SK-N-SH (cell line): ENCODE data around the gene NEUROD6. TPM values are rescaled to one million over a fixed set of nuclear protein-coding genes. Genes with fewer than 3 reads are reported as not detected.

Experiments used
- CTCF ChIA-PET: fragments of 300-600, 350-600 bp; formaldehyde crosslinking; extraction: SDS; loops from one replicate; lab custom pipeline; 2021; lab: Yijun Ruan, JAX
- POLR2A ChIA-PET: fragments of 350-600 bp; sonication (Branson Sonifier 250); formaldehyde crosslinking; extraction: SDS; loops from one replicate; lab custom pipeline; 2020; ENCODE audit warnings: antibody characterized with exemption, inconsistent platforms; lab: Yijun Ruan, JAX
- DNase-seq: peaks from one replicate; pipeline ENCODE4 v3.0.0; 2012
- H2AFZ ChIP-seq: fragments of 200-600 bp; sonication (generic); 2 replicates; pipeline ENCODE4 v1.8.1; 2016; ENCODE audit warnings: antibody characterized with exemption, mild to moderate bottlenecking, low read depth
- H3F3A ChIP-seq: fragments of 200-600 bp; sonication (generic); replicated peaks from 2 replicates; pipeline ENCODE3; 2016; ENCODE audit warnings: antibody characterized with exemption, mild to moderate bottlenecking; ENCODE audit not compliant: insufficient read depth
- H3K27ac ChIP-seq, 2 experiments: fragments of 200-500 bp in 1 of 2; fragments of 200-600 bp in 1 of 2; sonication (Bioruptor generic) in 1 of 2; sonication (generic), shearing (Covaris generic) in 1 of 2; 2 replicates each; pipeline versions ENCODE4 v1.5.1 to v1.6.1; 2014 to 2016; ENCODE audit warnings: low read depth in 2 of 2, inconsistent platforms in 1 of 2, low read length in 1 of 2, mild to moderate bottlenecking in 1 of 2, mixed read lengths in 1 of 2
- H3K27me3 ChIP-seq: fragments of 200-600 bp; sonication (generic), shearing (Covaris generic); 2 replicates; pipeline ENCODE4 v1.6.1; 2016; ENCODE audit warnings: mixed run types; ENCODE audit not compliant: insufficient read depth
- H3K36me3 ChIP-seq, 2 experiments: fragments of 200-500 bp in 1 of 2; fragments of 200-600 bp in 1 of 2; sonication (Bioruptor generic) in 1 of 2; sonication (generic) in 1 of 2; replicated peaks in 1 of 2; 2 replicates each; pipeline versions ENCODE3 to v1.5.1; 2014 to 2016; ENCODE audit warnings: low read length in 1 of 2, mild to moderate bottlenecking in 1 of 2; ENCODE audit not compliant: insufficient read depth in 2 of 2, control insufficient read depth in 1 of 2
- H3K4me1 ChIP-seq, 2 experiments: fragments of 200-500 bp in 1 of 2; fragments of 200-600 bp in 1 of 2; sonication (Bioruptor generic) in 1 of 2; sonication (generic), shearing (Covaris generic) in 1 of 2; 2 replicates each; pipeline versions ENCODE4 v1.5.1 to v1.6.1; 2014 to 2016; ENCODE audit warnings: low read depth in 1 of 2, low read length in 1 of 2, mixed run types in 1 of 2; ENCODE audit not compliant: insufficient read depth in 2 of 2, control insufficient read depth in 1 of 2
- H3K4me2 ChIP-seq: fragments of 200-600 bp; sonication (generic), shearing (Covaris generic); 2 replicates; pipeline ENCODE4 v1.6.1; 2017; ENCODE audit warnings: mixed run types
- H3K4me3 ChIP-seq, 2 experiments: fragments of 200-500 bp in 1 of 2; fragments of 200-600 bp in 1 of 2; sonication (Bioruptor generic) in 1 of 2; sonication (generic), shearing (Covaris generic) in 1 of 2; 2 replicates each; pipeline versions ENCODE4 v1.5.1 to v1.8.1; 2014 to 2016; ENCODE audit warnings: low read depth in 2 of 2, inconsistent platforms in 1 of 2, low read length in 1 of 2, mild to moderate bottlenecking in 1 of 2, mixed read lengths in 1 of 2, moderate library complexity in 1 of 2
- H3K79me2 ChIP-seq: fragments of 200-600 bp; sonication (generic); 2 replicates; pipeline ENCODE4 v1.8.1; 2017; ENCODE audit warnings: mild to moderate bottlenecking; ENCODE audit not compliant: insufficient read depth
- H3K9ac ChIP-seq: fragments of 200-600 bp; sonication (generic); 2 replicates; pipeline ENCODE4 v1.6.1; 2017; ENCODE audit warnings: mixed run types
- H3K9me2 ChIP-seq: fragments of 200-600 bp; sonication (generic); 2 replicates; pipeline ENCODE4 v1.6.1; 2017; ENCODE audit warnings: mixed run types
- H3K9me3 ChIP-seq: fragments of 200-600 bp; sonication (generic); 2 replicates; pipeline ENCODE4 v1.6.1; 2017; ENCODE audit warnings: mixed run types, mild to moderate bottlenecking, moderate library complexity
- H4K20me1 ChIP-seq: fragments of 200-600 bp; sonication (generic); 2 replicates; pipeline ENCODE4 v1.6.1; 2017; ENCODE audit warnings: mild to moderate bottlenecking, mixed run types; ENCODE audit not compliant: insufficient read depth
- EP300 ChIP-seq, 2 experiments: IDR thresholded peaks; 2 replicates each; pipeline versions ENCODE4 v1.4.0 to v1.6.1; 2012; ENCODE audit warnings: borderline replicate concordance in 1 of 2, low read depth in 1 of 2, low read length in 1 of 2
- FOSL2 ChIP-seq: IDR thresholded peaks from 2 replicates; pipeline ENCODE4 v1.4.0; 2012; ENCODE audit warnings: low read depth, mild to moderate bottlenecking, moderate library complexity, borderline replicate concordance
- FOXJ3 ChIP-seq: sonication (generic); formaldehyde crosslinking; IDR thresholded peaks from 2 replicates; pipeline ENCODE4 v1.5.1; 2020; ENCODE audit warnings: mild to moderate bottlenecking, missing genetic modification reagents
- GABPA ChIP-seq: IDR thresholded peaks from 2 replicates; pipeline ENCODE4 v1.4.0; 2012; ENCODE audit warnings: low read depth, mild to moderate bottlenecking
- GATA2 ChIP-seq: sonication (generic); formaldehyde crosslinking; IDR thresholded peaks from 2 replicates; pipeline ENCODE4 v1.5.0; 2020; ENCODE audit warnings: mild to moderate bottlenecking, missing genetic modification reagents
- MXI1 ChIP-seq: IDR thresholded peaks from 2 replicates; pipeline ENCODE4 v1.6.1; 2012; ENCODE audit warnings: mild to moderate bottlenecking, low read depth, low read length, improper control_type of control experiment
- RXRA ChIP-seq: IDR thresholded peaks from 2 replicates; pipeline ENCODE4 v1.4.0; 2012; ENCODE audit warnings: low read depth, mild to moderate bottlenecking, borderline replicate concordance
- SMC3 ChIP-seq: IDR thresholded peaks from 2 replicates; pipeline ENCODE4 v1.6.1; 2012; ENCODE audit warnings: low read depth, low read length, improper control_type of control experiment
- TAF1 ChIP-seq: IDR thresholded peaks from 2 replicates; pipeline ENCODE4 v1.6.1; 2012; ENCODE audit warnings: low read depth, mild to moderate bottlenecking, low read length, moderate library complexity, borderline replicate concordance
- TCF12 ChIP-seq: IDR thresholded peaks from 2 replicates; pipeline ENCODE4 v1.4.0; 2012
- TEAD4 ChIP-seq: IDR thresholded peaks from 2 replicates; pipeline ENCODE4 v1.4.0; 2012; ENCODE audit warnings: mild to moderate bottlenecking, borderline replicate concordance; ENCODE audit not compliant: insufficient read depth
- USF1 ChIP-seq: IDR thresholded peaks from 2 replicates; pipeline ENCODE4 v1.4.0; 2012; ENCODE audit warnings: low read depth, borderline replicate concordance
- YY1 ChIP-seq: IDR thresholded peaks from 2 replicates; pipeline ENCODE4 v1.4.0; 2012; ENCODE audit warnings: low read depth, mild to moderate bottlenecking
- WGBS: methylation state at CpG from one replicate; pipeline ENCODE4 v1.1.6; 2017; ENCODE audit warnings: low lambda C conversion rate; 5-methylcytosine and 5-hydroxymethylcytosine counted together
- polyA plus RNA-seq, 3 experiments: library from polyadenylated mRNA; depleted of rRNA; stranded (reverse); fragments of >200 nt; gene quantifications; 2 replicates each; pipeline ENCODE4 v1.2.3, GENCODE V29; 2012
- TF ChIP-seq, protein P1 (sequence below): IDR thresholded peaks from 2 replicates; pipeline ENCODE4 v1.4.0; 2012; ENCODE audit warnings: low read depth

Gene NEUROD6
- polyA plus RNA-seq, 1 of the 3 experiments (the other 2 are of a cell fraction): not detected

DNA sequence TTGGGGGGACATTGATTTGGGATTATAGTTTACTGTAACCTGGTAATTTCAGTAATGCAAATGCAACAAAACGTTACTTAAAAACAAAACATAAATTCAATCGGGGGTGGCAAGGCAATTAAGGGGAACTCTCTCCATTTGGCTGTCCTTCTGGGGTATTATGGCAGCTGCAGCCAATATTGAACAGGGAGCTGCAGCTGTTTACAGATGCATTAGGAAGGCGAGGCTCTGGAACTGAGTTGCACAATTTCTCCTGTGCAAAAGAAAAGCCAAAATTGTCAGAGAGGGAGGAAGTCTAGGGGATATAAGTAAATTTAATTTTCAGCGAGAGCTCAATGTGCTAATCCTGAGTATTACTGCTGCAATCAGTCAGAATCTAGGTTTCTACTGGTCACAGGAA lies 36.1 kb downstream of the NEUROD6 start:
- no peaks in the 10 kb centered on the region for H3K36me3 ChIP-seq
- TF ChIP-seq MXI1 (no peak), TAF1 (no peak), YY1 (no peak), SMC3 (no peak), FOSL2 (no peak), GABPA (no peak), GATA2 (CRISPR knock-in tag) (no peak), USF1 (no peak)
- H3K9ac ChIP-seq: no peak overlapping the region
- DNase-seq: no peak
- WGBS: 3% methylated on average over 4 of the region's 4 CpGs
- no peaks in the 10 kb centered on the region for H3K79me2 ChIP-seq
- no peaks in the 10 kb centered on the region for H3K9me2 ChIP-seq
- ChIA-PET CTCF (interaction anchor here (0.7 to 1.9 kb wide), 4 partner anchors 75 to 182 kb away, joined by 3 to 4 read pairs (median 4); no protein-coding TSS in a partner anchor), POLR2A (no interaction called here)
- H2AFZ ChIP-seq: no peak overlapping the region
- H3K4me2 ChIP-seq: no peak overlapping the region
- peaks cover 30% of the 10 kb centered on the region for H3K27me3 ChIP-seq
- no peak overlapping the region for H3K4me3 ChIP-seq
- no peaks in the 10 kb centered on the region for H3F3A ChIP-seq
- no peaks in the 10 kb centered on the region for H3K4me1 ChIP-seq
- no peak overlapping the region for H3K27ac ChIP-seq
- H4K20me1 ChIP-seq: no peaks in the 10 kb centered on the region
- H3K9me3 ChIP-seq: no peaks in the 10 kb centered on the region

DNA sequence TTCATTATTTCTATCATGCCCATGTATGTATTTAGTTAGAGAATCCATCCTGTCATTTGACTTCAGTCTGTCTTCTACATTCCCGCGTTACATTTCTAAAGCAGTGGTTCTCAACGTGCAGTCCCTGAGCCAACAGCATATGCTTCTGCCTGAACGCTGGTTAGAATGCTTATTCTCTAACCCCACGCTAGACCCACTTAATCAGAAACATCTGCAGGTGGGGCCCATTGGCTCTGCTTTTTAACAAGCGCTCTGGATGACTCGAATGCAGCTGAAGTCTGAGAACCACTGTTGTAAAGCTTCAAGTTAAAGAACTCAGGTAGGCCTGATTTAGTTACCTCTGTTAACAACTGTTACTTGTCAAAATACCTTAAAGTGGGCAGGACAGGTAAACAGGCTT lies 38.2 kb downstream of the NEUROD6 start:
- CTCF ChIA-PET: no interaction called here
- no peaks in the 10 kb centered on the region for H3K9me2 ChIP-seq
- no peaks in the 10 kb centered on the region for H4K20me1 ChIP-seq
- H3K4me2 ChIP-seq: no peak overlapping the region
- DNase-seq: peak; percentile 28
- H3K79me2 ChIP-seq: no peaks in the 10 kb centered on the region
- 0 out of 2 replicates have a peak, but pooled peaks have one; percentile 8 for TF ChIP-seq TCF12
- TF ChIP-seq MXI1: no peak
- no peaks in the 10 kb centered on the region for H3F3A ChIP-seq
- H3K9ac ChIP-seq: no peak overlapping the region
- no peak overlapping the region for H2AFZ ChIP-seq
- 6% methylated on average over 7 of the region's 7 CpGs for WGBS
- H3K4me1 ChIP-seq: no peaks in the 10 kb centered on the region
- H3K36me3 ChIP-seq: no peaks in the 10 kb centered on the region
- H3K27me3 ChIP-seq: peaks cover 19% of the 10 kb centered on the region
- no peaks in the 10 kb centered on the region for H3K9me3 ChIP-seq
- no peak overlapping the region for H3K4me3 ChIP-seq
- POLR2A ChIA-PET: no interaction called here
- no peak overlapping the region for H3K27ac ChIP-seq

DNA sequence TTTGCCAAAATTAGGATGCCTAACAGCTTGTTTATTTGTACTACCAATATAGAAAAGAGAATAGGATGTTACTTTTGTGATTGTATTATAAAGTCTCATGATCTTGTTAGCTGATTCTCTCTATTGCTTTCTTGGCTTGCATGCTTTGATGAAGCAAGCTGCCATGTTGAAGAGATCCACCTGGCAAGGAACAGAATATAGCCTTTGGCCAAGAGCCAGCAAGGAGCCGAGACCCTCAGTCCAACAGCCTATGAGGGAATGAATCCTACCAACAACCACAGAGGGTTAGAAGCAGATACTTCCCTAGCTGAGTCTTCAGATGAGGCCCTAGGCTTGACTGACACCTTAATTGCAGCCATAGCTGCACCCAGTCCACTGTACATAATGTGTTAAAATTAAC lies 41.2 kb downstream of the NEUROD6 start:
- no peak overlapping the region for H3K27ac ChIP-seq
- H3K4me3 ChIP-seq: no peak overlapping the region
- H3K9me2 ChIP-seq: no peaks in the 10 kb centered on the region
- H3K9me3 ChIP-seq: no peaks in the 10 kb centered on the region
- TF ChIP-seq RXRA (no peak), FOXJ3 (no peak), TEAD4 (no peak), EP300 (IDR thresholded peaks at IDR 0.05; ENCODE audit: borderline replicate concordance in 1 of 2, low read depth in 1 of 2, low read length in 1 of 2) (no peak)
- TF ChIP-seq, protein P1, sequence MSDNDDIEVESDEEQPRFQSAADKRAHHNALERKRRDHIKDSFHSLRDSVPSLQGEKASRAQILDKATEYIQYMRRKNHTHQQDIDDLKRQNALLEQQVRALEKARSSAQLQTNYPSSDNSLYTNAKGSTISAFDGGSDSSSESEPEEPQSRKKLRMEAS: no peak
- TF ChIP-seq, all 33 proteins: peak for 0
- Histone ChIP-seq H3K9ac (no peak overlapping the region), H3K79me2 (no peaks in the 10 kb centered on the region), H3K4me2 (no peak overlapping the region), H3K27me3 (peaks cover 9% of the 10 kb centered on the region; the same call in 1 of the 2 replicates), H3K36me3 (no peaks in the 10 kb centered on the region), H4K20me1 (no peaks in the 10 kb centered on the region), H3K4me1 (no peaks in the 10 kb centered on the region), H2AFZ (no peak overlapping the region), H3F3A (no peaks in the 10 kb centered on the region)
- POLR2A ChIA-PET: no interaction called here
- WGBS: 0% methylated on average over 1 of the region's 1 CpG
- DNase-seq: no peak
- CTCF ChIA-PET: no interaction called here
